ENCODE measurements around the gene UPP2. TPM values are rescaled to one million over a fixed set of nuclear protein-coding genes. Genes with fewer than 3 reads are reported as not detected.

UPP2 gene
- total and polyA plus RNA-seq, 2 of the 8 experiments (the other 6 are each of a cell fraction or from before 2014, with no cell fraction given) = not detected

GRCh38 chr2:158094487-158095092, 7.1 kb upstream of the UPP2 start:
- no peaks in the 10 kb centered on the region for H3K79me1 ChIP-seq (ENCODE audit: low read depth, low read length)
- POLR2A ChIA-PET (ENCODE audit: partially characterized antibody) = no interaction called here
- H3K27ac ChIP-seq (ENCODE audit: low read depth, low read length) = no peak overlapping the region
- H2BK12ac ChIP-seq (ENCODE audit: low read depth, low read length) = no peak overlapping the region
- H4K91ac ChIP-seq (replicated peaks; ENCODE audit: insufficient read length, low read length) = no peak overlapping the region
- CTCF ChIA-PET (ENCODE audit: partially characterized antibody) = interaction anchor here (1.0 kb wide), 1 partner anchor 41 kb away, joined by 3 read pairs; no protein-coding TSS in a partner anchor
- H3K9ac ChIP-seq (replicated peaks in 1 of 4; ENCODE audit: extremely low read depth in 1 of 4, low read depth in 3 of 4, low read length in 3 of 4) = no peak overlapping the region
- no peak overlapping the region for H3K4ac ChIP-seq (replicated peaks; ENCODE audit: insufficient read length, low read depth, low read length)
- H4K20me1 ChIP-seq (replicated peaks in 1 of 2; ENCODE audit: control insufficient read depth in 1 of 2, insufficient read depth in 2 of 2, low read length in 2 of 2) = no peaks in the 10 kb centered on the region
- H3K56ac ChIP-seq (replicated peaks; ENCODE audit: insufficient read length, low read depth, low read length) = no peak overlapping the region
- no peak overlapping the region for H2BK5ac ChIP-seq (ENCODE audit: low read depth, low read length)
- H2AK5ac ChIP-seq (ENCODE audit: low read depth, low read length) = no peak overlapping the region
- no peak for TF ChIP-seq EZH2 (IDR thresholded peaks at IDR 0.05; ENCODE audit: low read depth, low read length, severe bottlenecking)
- TF ChIP-seq FOSL1 (IDR thresholded peaks at IDR 0.05; ENCODE audit: insufficient read depth, low read depth, low read length) = no peak
- TF ChIP-seq KDM4A (IDR thresholded peaks at IDR 0.05; ENCODE audit: low read depth, low read length, severe bottlenecking) = no peak
- no peak for TF ChIP-seq BRCA1 (IDR thresholded peaks at IDR 0.05; ENCODE audit: low read depth, low read length)
- no peak for TF ChIP-seq SIX5 (IDR thresholded peaks at IDR 0.05; ENCODE audit: low read depth, low read length)
- no peak for TF ChIP-seq SIRT6 (IDR thresholded peaks at IDR 0.05; ENCODE audit: low read length)
- TF ChIP-seq KDM5A (IDR thresholded peaks at IDR 0.05; ENCODE audit: low read length) = no peak
- no peak for TF ChIP-seq ASH2L (IDR thresholded peaks at IDR 0.05; ENCODE audit: low read length)
- no peak for TF ChIP-seq POLR2A (IDR thresholded peaks at IDR 0.05; ENCODE audit: control extremely low read depth in 1 of 2, low read depth in 2 of 2, low read length in 2 of 2)
- H4K5ac ChIP-seq (ENCODE audit: insufficient read length, low read depth, low read length) = no peak overlapping the region
- no peak for FAIRE-seq
- H3K79me2 ChIP-seq (ENCODE audit: control insufficient read depth in 1 of 2, insufficient read depth in 2 of 2, low read length in 2 of 2) = no peaks in the 10 kb centered on the region
- H3K23ac ChIP-seq (ENCODE audit: insufficient read length) = no peak overlapping the region
- no peak for DNase-seq (ENCODE audit: low read depth in 1 of 2, low spot score in 2 of 2)
- H3K4me2 ChIP-seq (ENCODE audit: insufficient read depth in 1 of 2, low read depth in 2 of 2, low read length in 2 of 2) = no peak overlapping the region
- H3K14ac ChIP-seq (ENCODE audit: insufficient read length) = no peak overlapping the region
- no peak overlapping the region for H2BK20ac ChIP-seq (ENCODE audit: low read length)
- no peak overlapping the region for H4K8ac ChIP-seq (ENCODE audit: extremely low read depth, insufficient read depth, low read length)
- H2BK15ac ChIP-seq (ENCODE audit: low read length) = no peak overlapping the region
- no peaks in the 10 kb centered on the region for H3K23me2 ChIP-seq (ENCODE audit: low read depth, low read length)
- H3K18ac ChIP-seq (ENCODE audit: extremely low read depth, low read length) = no peak overlapping the region
- H3K4me1 ChIP-seq (replicated peaks in 1 of 4; ENCODE audit: control insufficient read depth in 3 of 4, insufficient read depth in 4 of 4, low read length in 3 of 4) = no peaks in the 10 kb centered on the region
- no peak overlapping the region for H2BK120ac ChIP-seq (replicated peaks; ENCODE audit: low read depth, low read length)
- H3K4me3 ChIP-seq (ENCODE audit: extremely low read depth in 1 of 4, insufficient read depth in 2 of 4, low read depth in 3 of 4, low read length in 4 of 4) = no peak overlapping the region
- peaks cover 0 to 1% (median 0%) of the 10 kb centered on the region in 4 experiments; a peak in 1 of 7 replicates for H3K27me3 ChIP-seq (replicated peaks in 1 of 4; ENCODE audit: control insufficient read depth in 3 of 4, extremely low read depth in 1 of 4, insufficient read depth in 3 of 4, low read length in 3 of 4)
- H3K9me3 ChIP-seq (ENCODE audit: insufficient read depth in 2 of 2, low read depth in 1 of 2, low read length in 1 of 2) = no peaks in the 10 kb centered on the region
- H2AFZ ChIP-seq (ENCODE audit: low read length) = peak overlapping the region; percentile 80; the same call in 1 of the 2 replicates
- H3K36me3 ChIP-seq (ENCODE audit: control insufficient read depth in 2 of 4, insufficient read depth in 4 of 4, low read length in 3 of 4) = no peaks in the 10 kb centered on the region
- WGBS, 2 experiments (ENCODE audit: extremely low coverage in 1 of 2, insufficient coverage in 1 of 2, insufficient read length in 1 of 2, insufficient replicate concordance in 2 of 2, low coverage in 1 of 2, low lambda C conversion rate in 2 of 2, missing lambda C conversion rate in 1 of 2) = 91% methylated on average over 2 of the region's 2 CpGs; no CpG with 5 or more reads in 1 of the 2 experiments
